HG02678 (cell line): ENCODE data around the gene CHN1.

Experiments used
- ATAC-seq: cut with Tn5 transposase; IDR thresholded peaks from one replicate; pipeline ENCODE4 v1.9.1; 2021; ENCODE audit warnings: mild to moderate bottlenecking, moderate library complexity; ENCODE audit not compliant: unreplicated experiment

CHN1 gene

GRCh38 chr2:174972924-174973323 is 32.3 kb downstream of the CHN1 start:
- ATAC-seq: no peak

GRCh38 chr2:174971868-174972781 is 33.1 kb downstream of the CHN1 start:
- ATAC-seq: no peak

- no peak for ATAC-seq
Observed at GRCh38 chr2:174970092-174970491, 35.1 kb downstream of the CHN1 start.

GRCh38 chr2:174969091-174969734 is 36.0 kb downstream of the CHN1 start:
- ATAC-seq: no peak

- no peak for ATAC-seq
Observed at GRCh38 chr2:174967691-174968260, 37.4 kb downstream of the CHN1 start.

- ATAC-seq: no peak
Observed at GRCh38 chr2:174967086-174967485, 38.1 kb downstream of the CHN1 start.

GRCh38 chr2:174965992-174966744 is 39.0 kb downstream of the CHN1 start:
- no peak for ATAC-seq

- no peak for ATAC-seq
Observed at GRCh38 chr2:174965551-174965950, 39.6 kb downstream of the CHN1 start.

GRCh38 chr2:174964404-174964803 is 40.8 kb downstream of the CHN1 start:
- ATAC-seq: no peak

- ATAC-seq: no peak
Observed at GRCh38 chr2:174963437-174964400, 41.5 kb downstream of the CHN1 start.

- ATAC-seq: no peak
Observed at GRCh38 chr2:174959787-174960186, 45.4 kb downstream of the CHN1 start.

- ATAC-seq: no peak
Observed at GRCh38 chr2:174957050-174957449, 48.1 kb downstream of the CHN1 start.

GRCh38 chr2:174952607-174953006 is 52.6 kb downstream of the CHN1 start:
- ATAC-seq: no peak

GRCh38 chr2:174951745-174952144 is 53.4 kb downstream of the CHN1 start:
- ATAC-seq: no peak

GRCh38 chr2:174949988-174950687 is 55.0 kb downstream of the CHN1 start:
- ATAC-seq: no peak

- no peak for ATAC-seq
Observed at GRCh38 chr2:174945601-174946260, 59.5 kb downstream of the CHN1 start.

GRCh38 chr2:174939046-174939445 is 66.1 kb downstream of the CHN1 start:
- no peak for ATAC-seq

GRCh38 chr2:174931724-174932123 is 73.5 kb downstream of the CHN1 start:
- ATAC-seq: no peak

- ATAC-seq: no peak
Observed at GRCh38 chr2:174929786-174930185, 75.4 kb downstream of the CHN1 start.
